HG02981 (cell line): Measurements from ENCODE around the gene CCNY.

Experiments used
- ATAC-seq: cut with Tn5 transposase; IDR thresholded peaks from one replicate; pipeline ENCODE4 v1.9.1; 2021; ENCODE audit warnings: mild to moderate bottlenecking, moderate library complexity; ENCODE audit not compliant: unreplicated experiment

CCNY gene

DNA sequence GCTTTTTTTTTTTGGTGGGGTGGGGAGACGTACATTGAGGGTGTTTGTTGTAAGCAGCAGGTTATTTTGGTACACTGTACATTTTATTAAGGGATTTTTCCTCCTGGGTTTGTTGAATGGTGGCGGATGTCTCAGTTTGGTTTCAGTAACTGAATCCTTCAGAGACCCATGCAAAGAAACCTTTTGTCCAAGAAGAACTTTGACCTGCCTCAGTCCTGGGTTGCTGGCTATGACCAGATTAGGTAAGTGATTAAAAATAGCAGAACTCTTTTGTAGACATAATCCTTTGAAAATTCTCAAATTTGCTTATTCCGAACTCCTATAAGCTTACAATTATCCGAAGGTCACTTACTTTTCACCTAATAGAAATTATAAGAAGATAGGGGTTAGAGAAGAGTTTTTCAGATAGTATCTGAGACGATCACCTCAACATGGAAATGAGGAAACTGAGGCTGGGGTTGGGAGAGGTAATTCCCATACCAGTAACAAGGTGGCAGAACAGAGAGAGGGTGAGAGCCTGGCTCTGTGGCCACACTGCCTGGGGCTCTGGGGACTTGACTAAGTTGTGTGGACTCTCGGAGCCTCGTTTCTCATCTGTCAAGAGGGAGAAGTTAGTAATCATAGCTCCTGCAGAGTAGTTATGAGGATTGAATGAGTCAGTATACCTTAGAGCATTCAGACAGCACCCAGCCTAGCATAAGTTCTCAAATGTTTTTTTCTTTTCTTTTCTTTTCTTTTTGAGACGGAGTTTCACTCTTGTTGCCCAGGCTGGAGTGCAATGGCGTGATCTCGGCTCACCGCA lies 87.4 kb downstream of the CCNY start:
- no peak for ATAC-seq

GRCh38 chr10:35424680-35425285 lies 88.5 kb downstream of the CCNY start:
- no peak for ATAC-seq

DNA sequence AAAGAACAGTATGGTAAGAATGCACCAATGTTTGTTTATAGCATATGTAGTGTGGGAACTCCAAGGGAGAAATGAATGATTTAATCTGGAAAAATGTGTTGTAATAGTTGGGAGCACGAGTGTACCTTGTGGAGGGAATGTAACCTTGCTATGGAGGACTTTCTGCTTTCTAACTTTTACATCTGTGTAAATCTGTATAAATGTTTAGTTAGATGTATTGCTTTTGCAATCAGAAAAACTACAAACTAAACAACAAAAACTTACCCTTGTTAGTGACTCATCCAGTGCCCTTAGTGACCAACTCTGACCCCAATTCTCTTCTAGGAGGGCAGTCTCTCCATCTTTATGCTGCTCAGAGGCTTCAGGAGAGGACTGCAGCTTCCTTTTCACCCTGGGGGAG lies 89.3 kb downstream of the CCNY start:
- no peak for ATAC-seq

GRCh38 chr10:35426657-35427056 lies 90.3 kb downstream of the CCNY start:
- ATAC-seq, result no peak

- no peak for ATAC-seq
Observed at GRCh38 chr10:35427543-35427942, 91.2 kb downstream of the CCNY start.

DNA sequence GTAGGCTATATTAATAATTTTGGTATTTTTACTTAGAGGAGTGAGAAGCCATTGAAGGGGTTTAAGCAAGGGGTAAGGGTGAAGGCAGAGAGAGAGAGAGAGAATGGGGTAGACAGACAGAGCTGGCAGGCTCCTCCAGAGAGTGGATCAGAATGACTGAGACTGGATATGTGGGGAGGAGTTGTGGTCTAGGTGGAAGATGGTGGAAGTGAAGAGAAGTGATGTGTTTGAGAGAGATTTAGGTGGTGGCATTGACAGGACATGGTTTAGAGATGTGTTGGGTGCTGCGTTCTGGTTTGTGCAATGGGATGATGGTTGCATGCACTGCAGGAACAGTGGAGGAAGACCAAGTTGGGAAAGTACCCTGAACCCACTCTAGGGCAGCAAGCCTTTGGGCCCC lies 92.2 kb downstream of the CCNY start:
- no peak for ATAC-seq

- no peak for ATAC-seq
Observed at GRCh38 chr10:35432781-35433338, 96.6 kb downstream of the CCNY start.

DNA sequence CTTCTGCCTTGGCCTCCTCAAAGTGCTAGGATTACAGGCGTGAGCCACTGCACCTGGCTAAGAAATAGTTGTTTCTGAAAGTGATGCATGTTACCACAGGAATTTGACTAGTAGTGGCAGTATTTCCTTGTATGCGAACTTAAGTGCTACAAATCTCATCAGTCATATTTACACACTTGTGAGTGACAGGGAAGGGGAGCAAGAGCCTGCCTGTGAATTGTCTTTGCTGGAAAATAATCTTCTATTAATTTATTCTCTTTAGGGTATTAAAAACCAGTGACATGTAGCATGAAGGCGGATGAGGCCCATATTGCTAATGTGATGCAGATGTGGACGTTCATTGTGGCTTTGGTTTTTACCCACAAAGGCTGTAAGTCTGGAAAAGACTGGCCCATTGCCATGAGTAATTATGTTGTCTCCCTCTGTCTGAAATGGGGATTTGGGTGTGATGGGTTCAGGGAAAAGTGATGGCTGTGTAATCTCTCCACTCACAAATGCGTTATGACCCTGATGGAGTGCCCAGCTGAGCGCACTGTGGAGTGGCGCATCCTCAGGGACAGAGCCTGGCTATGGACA lies 97.6 kb downstream of the CCNY start:
- ATAC-seq, result no peak

GRCh38 chr10:35434533-35434932 lies 98.2 kb downstream of the CCNY start:
- ATAC-seq, result no peak

DNA sequence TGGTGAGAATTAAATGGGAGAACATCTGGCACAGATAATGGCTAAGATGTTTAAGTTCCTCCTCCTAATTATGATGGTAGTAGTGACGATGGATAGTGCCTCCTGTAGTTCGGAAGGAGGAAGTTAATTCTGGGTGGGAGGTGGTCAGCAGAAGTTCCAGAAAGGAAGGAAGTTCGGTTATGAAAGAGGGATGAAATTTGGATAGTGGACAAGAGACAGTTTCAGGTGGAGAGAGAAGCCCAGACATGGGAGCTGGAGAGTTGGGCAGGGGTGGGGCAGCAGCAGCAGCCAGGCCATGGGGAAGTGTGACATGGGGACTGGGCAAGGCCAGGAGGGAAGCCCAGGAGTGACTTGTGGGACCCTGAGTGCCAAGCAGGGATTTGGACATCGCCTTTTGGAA lies 99.5 kb downstream of the CCNY start:
- ATAC-seq, result no peak

DNA sequence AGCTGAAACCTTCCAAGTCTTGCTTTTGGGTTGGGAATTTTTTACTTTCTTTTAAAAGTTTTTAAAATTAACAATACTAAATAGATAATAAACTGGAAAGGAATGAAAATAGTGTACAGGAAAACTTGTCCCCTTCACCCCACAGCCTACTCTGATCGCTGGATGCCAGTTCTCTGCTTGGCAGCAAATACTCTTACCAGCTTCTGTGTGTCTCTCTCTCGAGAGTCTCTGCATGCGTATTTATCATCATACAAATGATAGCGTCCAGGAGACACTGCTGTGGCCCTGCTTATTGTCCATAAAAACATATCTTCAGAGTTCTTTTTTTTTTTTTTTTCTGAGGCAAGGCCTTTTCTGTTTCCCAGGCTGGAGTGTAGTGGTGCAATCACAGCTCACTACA lies 101.5 kb downstream of the CCNY start:
- ATAC-seq, result no peak

GRCh38 chr10:35438718-35439571 lies 102.6 kb downstream of the CCNY start:
- no peak for ATAC-seq

- no peak for ATAC-seq
Observed at GRCh38 chr10:35440016-35440415, 103.7 kb downstream of the CCNY start.

DNA sequence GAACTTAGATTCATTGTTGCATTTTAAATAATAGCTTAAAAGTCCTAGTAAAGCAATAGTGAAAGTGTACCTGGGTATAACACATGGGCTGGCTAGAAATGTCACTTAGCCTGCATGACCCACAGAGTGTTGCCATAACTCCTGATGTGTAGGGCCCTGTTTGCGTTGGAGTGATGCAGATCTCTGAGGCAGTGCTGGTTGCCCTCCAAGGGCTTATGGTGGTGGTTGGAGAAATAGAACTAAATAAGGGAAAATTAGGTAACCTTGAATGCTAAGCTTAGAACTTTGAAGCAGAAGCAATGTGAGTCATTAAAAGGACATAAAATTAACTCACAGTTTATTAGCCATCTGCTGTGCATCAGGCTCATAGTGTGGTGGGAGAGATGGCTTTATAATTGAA lies 105.7 kb downstream of the CCNY start:
- ATAC-seq, result no peak

DNA sequence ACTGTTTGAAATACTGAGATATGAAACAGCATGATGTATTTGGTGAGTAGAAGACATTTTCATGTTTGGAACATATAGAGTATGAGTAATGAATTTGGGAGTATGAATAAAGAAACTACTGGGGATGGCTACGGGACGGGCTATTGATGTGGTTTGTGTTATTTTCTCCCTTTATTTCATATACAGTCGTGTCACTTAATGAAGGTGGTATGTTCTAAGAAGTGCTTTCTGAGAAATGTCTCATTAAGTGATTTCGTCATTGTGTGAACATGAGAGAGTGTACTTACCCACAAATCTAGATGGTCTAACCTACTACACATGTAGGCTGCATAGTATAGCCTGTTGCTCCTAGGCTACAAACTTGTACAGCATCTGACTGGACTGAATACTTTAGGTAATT lies 106.3 kb downstream of the CCNY start:
- no peak for ATAC-seq

DNA sequence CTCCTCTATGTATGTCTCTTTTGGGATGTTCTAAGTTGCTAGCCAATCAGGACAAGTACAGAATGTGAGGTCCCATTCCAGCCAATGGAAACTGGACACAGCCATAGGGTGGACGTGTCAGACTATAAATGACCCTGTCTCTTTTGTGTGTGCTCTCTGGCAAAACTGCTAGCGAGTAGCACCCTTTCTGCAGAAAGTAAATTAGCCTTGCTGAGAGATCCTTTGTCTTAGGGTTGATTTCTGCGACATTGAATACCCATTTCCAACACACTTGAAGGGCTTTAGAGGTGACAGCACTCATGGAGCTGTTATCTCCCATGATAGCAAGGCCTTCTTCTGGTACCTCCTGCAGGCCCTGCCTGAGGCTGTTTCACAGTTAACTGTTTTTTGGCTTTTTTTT lies 107.5 kb downstream of the CCNY start:
- ATAC-seq, result no peak

- ATAC-seq, result no peak
Observed at GRCh38 chr10:35445150-35445884, 109.0 kb downstream of the CCNY start.

GRCh38 chr10:35446439-35446838 lies 110.1 kb downstream of the CCNY start:
- ATAC-seq, result no peak

DNA sequence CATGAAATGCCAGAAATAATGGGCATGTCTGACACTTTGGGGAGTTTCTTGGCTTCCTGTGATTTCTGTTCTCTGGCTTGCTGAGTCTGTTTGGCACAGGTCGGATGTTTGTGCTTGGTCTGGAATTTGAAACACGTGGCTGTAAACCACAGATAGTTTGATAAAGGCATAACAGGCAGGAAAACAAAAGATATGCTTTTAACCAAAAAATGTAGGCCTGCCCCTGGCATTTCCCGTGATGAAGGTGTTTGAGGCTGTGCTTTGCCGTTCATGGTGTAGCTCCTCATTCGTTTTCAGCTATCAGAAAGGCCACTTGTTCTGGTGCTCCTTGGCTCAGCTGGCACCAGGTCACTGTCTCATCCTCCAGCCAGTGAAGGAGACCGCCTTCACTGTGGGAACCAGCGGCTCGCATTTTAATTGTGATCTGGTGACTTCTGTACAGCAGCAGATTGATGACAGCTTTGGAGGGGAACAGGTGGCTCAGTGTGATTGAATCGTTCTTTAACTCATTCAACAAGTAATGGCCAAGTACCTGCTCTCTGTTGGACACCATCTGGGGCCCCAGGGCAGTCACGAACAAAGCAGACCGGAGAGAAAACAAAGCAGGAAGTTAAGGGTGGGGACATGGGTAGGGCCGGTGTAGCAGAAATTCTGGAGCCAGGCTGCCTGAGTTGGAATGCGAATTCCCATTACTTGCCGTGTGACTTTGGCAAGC lies 111.5 kb downstream of the CCNY start:
- ATAC-seq, result no peak
